ENCODE measurements around the gene ENPP7. TPM values are rescaled to one million over a fixed set of nuclear protein-coding genes. Genes with fewer than 3 reads are reported as not detected.

The ENPP7 gene
- polyA plus RNA-seq, 1 experiment, result not detected

DNA sequence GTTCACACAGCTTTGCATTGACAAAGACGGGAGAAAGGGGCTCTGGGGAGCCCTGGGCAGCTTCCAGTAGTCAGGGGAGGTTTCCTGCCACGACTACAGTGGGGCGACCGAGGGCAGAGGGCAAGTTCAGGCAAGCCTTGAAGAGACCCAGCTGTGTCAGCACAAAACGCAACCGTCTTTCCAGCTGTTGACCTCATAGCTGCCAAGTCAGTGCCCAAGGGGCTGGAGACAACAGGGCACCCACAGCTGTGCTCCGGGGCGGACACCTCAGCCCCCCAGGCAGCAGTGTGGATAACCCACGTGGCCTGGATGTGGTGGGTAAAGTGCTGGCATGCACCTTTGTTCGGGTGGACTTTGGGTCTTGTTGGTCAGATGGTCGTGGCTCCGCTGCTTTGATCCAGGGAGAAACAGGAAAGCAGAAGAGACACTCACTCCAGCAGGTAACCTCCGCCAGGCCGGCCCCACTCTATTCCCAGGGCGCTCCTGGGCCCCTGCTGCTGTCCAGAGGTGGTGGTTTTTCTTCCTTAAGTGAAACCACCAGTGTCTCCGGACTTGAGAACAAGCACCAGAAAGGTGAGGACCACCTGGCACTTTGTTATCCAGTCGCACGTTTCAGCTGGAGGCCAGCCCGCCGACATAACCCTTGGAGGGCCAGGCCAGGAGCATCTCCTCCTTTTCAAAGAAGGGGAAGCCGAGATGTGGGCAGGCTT is 29.6 kb downstream of the ENPP7 start:
- TF ChIP-seq, protein P1, sequence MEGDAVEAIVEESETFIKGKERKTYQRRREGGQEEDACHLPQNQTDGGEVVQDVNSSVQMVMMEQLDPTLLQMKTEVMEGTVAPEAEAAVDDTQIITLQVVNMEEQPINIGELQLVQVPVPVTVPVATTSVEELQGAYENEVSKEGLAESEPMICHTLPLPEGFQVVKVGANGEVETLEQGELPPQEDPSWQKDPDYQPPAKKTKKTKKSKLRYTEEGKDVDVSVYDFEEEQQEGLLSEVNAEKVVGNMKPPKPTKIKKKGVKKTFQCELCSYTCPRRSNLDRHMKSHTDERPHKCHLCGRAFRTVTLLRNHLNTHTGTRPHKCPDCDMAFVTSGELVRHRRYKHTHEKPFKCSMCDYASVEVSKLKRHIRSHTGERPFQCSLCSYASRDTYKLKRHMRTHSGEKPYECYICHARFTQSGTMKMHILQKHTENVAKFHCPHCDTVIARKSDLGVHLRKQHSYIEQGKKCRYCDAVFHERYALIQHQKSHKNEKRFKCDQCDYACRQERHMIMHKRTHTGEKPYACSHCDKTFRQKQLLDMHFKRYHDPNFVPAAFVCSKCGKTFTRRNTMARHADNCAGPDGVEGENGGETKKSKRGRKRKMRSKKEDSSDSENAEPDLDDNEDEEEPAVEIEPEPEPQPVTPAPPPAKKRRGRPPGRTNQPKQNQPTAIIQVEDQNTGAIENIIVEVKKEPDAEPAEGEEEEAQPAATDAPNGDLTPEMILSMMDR (IDR thresholded peaks at IDR 0.05; ENCODE audit: low read depth, low read length), result no peak
- Histone ChIP-seq H3K27ac (ENCODE audit: low read depth, low read length) (no peak overlapping the region), H3K27me3 (ENCODE audit: control insufficient read depth, insufficient read depth, low read length) (peaks cover 14% of the 10 kb centered on the region), H3K4me3 (ENCODE audit: low read depth, low read length) (no peak overlapping the region), H3K9me3 (ENCODE audit: control insufficient read depth, insufficient read depth, low read length) (no peaks in the 10 kb centered on the region; the same call in 1 of the 2 replicates)
- ChIA-PET CTCF (interaction anchor here (1.6 to 2.5 kb wide), 2 partner anchors 14 to 18 kb away, joined by 3 to 9 read pairs; no protein-coding TSS in a partner anchor), POLR2A (no interaction called here)
- DNase-seq (ENCODE audit: low read depth, low spot score), result no peak

DNA sequence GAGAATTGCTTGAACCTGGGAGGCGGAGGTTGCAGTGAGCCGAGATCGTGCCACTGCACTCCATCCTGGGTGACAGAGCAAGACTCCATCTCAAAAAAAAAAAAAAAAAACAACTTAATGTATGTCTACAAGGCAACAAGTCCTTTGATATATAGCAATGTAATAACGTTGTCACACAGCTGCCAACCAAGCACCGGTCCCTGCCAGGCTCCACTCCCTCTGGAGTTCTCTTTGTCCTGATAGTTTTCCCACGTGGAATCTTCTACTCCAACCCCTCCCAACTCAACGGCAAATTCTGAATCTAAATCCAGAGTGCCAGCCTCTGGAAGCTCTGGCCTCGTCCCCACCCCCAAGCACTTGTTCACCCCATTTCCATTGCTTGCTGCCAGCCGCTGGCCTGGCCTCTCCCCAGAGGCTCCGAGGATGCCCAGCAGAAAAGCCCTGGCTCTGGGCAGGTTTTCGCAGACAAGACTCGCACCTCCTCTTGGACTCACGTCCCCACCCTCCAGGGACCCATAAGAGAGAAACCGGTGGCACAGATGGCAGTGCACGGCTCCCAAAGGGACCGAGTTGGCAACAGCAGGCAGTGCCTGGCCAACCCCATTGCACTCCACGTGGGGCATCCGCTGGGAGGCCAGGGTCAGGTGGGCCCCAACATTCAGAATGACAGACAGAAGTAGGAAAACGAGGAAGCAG is 31.3 kb downstream of the ENPP7 start:
- Histone ChIP-seq H3K9me3 (ENCODE audit: control insufficient read depth, insufficient read depth, low read length) (no peaks in the 10 kb centered on the region; the same call in 1 of the 2 replicates), H3K27ac (ENCODE audit: low read depth, low read length) (no peak overlapping the region), H3K27me3 (ENCODE audit: control insufficient read depth, insufficient read depth, low read length) (peaks cover 12% of the 10 kb centered on the region), H3K4me3 (ENCODE audit: low read depth, low read length) (no peak overlapping the region)
- ChIA-PET POLR2A (interaction anchor here (0.7 kb wide), 1 partner anchor 93 kb away, joined by 3 read pairs; no protein-coding TSS in a partner anchor), CTCF (no interaction called here)
- DNase-seq (ENCODE audit: low read depth, low spot score), result no peak
- TF ChIP-seq, protein P1 (IDR thresholded peaks at IDR 0.05; ENCODE audit: low read depth, low read length), result no peak

DNA sequence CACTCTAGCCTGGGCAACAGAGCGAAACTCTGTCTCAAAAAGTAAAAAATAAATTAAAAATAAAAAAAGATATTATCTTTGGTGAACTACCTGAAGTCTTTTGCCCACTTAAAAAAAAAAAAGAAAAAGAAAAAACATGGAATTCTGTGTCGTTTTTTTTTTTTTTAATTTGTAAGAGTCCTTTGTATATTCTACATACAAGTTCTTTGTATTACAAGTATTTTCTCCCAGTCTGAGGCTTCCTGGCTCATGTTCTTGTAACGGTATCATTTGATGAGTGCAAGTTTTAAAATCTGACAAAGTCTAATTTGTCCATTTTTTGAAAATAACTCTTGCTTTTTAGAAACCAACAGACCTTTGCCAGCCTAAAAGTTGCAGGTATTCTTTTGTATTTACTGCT is 35.0 kb downstream of the ENPP7 start:
- CTCF ChIA-PET, result no interaction called here
- POLR2A ChIA-PET, result no interaction called here

DNA sequence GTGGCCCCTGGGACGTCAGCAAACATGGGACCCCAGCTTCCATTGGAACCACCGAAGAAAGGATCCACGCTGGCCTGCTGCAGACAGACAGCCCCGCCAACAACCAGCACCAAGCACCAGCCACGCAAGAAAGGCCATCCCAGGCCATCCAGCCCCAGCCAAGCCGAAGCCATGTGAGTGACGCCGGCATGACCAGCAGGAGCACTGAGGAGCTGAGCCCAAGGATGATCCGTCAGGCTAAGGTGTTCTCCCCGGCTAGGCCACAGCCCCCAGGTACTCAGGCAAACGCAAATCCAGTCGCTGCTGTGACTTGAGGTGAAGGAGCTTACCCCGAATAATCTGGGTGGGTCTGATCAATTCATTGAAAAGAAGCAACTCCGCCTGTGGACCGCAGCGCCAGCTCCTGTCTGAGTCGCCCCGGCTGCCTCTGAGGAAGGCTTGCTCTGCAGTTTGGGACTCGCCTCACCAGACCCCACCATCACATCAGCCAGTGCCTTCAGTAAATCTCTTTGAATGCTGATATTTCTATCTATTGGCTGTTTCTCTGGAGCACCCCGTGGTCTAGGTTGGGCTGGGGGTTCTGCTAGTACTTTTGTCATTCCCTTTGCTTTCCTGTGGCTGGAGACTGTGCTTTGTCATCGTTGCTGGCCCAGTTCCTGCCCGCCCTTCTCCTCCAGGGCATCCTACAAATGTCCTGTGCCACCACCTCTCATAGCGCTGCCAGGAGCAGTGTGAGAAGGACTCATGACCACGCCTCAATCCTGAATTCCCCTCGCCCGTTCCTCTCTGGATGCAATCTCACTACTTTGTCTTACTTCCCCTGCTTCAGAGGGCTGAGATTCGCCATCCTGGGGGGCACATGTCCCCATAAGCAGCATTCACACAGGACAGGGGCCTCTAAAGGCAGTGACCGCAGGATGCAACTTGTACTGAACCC is 39.1 kb downstream of the ENPP7 start:
- no peak overlapping the region for H3K4me3 ChIP-seq (ENCODE audit: low read depth, low read length)
- H3K27ac ChIP-seq (ENCODE audit: low read depth, low read length), result no peak overlapping the region
- no peak for DNase-seq (ENCODE audit: low read depth, low spot score)
- H3K9me3 ChIP-seq (ENCODE audit: control insufficient read depth, insufficient read depth, low read length), result no peaks in the 10 kb centered on the region
- TF ChIP-seq, protein P1 (IDR thresholded peaks at IDR 0.05; ENCODE audit: low read depth, low read length), result no peak
- peaks cover 36% of the 10 kb centered on the region for H3K27me3 ChIP-seq (ENCODE audit: control insufficient read depth, insufficient read depth, low read length)
- ChIA-PET CTCF (interaction anchor here (0.6 kb wide), 1 partner anchor 181 kb away, joined by 3 read pairs; no protein-coding TSS in a partner anchor), POLR2A (interaction anchor here (0.6 kb wide), 1 partner anchor 585 kb away, joined by 10 read pairs; no protein-coding TSS in a partner anchor)

More for the DNA sequence above, 35.0 kb downstream of the ENPP7 start:
- no peak overlapping the region for H3K4me3 ChIP-seq (ENCODE audit: low read depth, low read length)
- peaks cover 23% of the 10 kb centered on the region for H3K27me3 ChIP-seq (ENCODE audit: control insufficient read depth, insufficient read depth, low read length)
- no peak for DNase-seq (ENCODE audit: low read depth, low spot score)
- no peaks in the 10 kb centered on the region; the same call in 1 of the 2 replicates for H3K9me3 ChIP-seq (ENCODE audit: control insufficient read depth, insufficient read depth, low read length)
- no peak overlapping the region for H3K27ac ChIP-seq (ENCODE audit: low read depth, low read length)
- TF ChIP-seq, protein P1 (IDR thresholded peaks at IDR 0.05; ENCODE audit: low read depth, low read length), result no peak

Measured in AG04450 (cell line).